ENCODE measurements around the gene JAZF1. TPM values are rescaled to one million over a fixed set of nuclear protein-coding genes. Genes with fewer than 3 reads are reported as not detected.

JAZF1 gene
- total and polyA plus RNA-seq, 9 of the 15 experiments (the other 6 are each of a cell fraction or from before 2014, with no cell fraction given): 0.04 to 0.64 (median 0.11) TPM; not detected in 3

GRCh38 chr7:28165261-28165660, 15.3 kb downstream of the JAZF1 start:
- in situ Hi-C loops (cut with MboI): no loop called here
- no peak for FAIRE-seq
- H3K4me2 ChIP-seq (ENCODE audit: insufficient read depth, low read length): no peak overlapping the region
- H3K9ac ChIP-seq (ENCODE audit: insufficient read depth in 1 of 2, low read depth in 2 of 2, low read length in 2 of 2): no peak overlapping the region
- BruUV-seq (replicated peaks): no TSS peak
- H2AFZ ChIP-seq (ENCODE audit: low read depth, low read length): no peak overlapping the region
- H3K9me3 ChIP-seq (replicated peaks; ENCODE audit: control insufficient read depth, insufficient read depth, low read depth, low read length): no peaks in the 10 kb centered on the region
- ChIA-PET POLR2A (no interaction called here), CTCF (ENCODE audit: low intra/inter-chr PET ratio) (no interaction called here)
- no peaks in the 10 kb centered on the region for H3K79me2 ChIP-seq (ENCODE audit: control insufficient read depth, insufficient read depth, low read length)
- ATAC-seq: no peak
- TF ChIP-seq ZFP1 (CRISPR knock-in tag; IDR thresholded peaks at IDR 0.05): no peak
- TF ChIP-seq KLF10 (CRISPR knock-in tag; IDR thresholded peaks at IDR 0.05): no peak
- no peak for TF ChIP-seq RAD21 (CRISPR knock-in tag; conservative IDR thresholded peaks at IDR 0.05 in 1 of 2, IDR thresholded peaks at IDR 0.05 in 1 of 2)
- TF ChIP-seq SRSF9 (IDR thresholded peaks at IDR 0.05; ENCODE audit: borderline replicate concordance, low read depth, low read length): no peak
- TF ChIP-seq RB1 (IDR thresholded peaks at IDR 0.05; ENCODE audit: low read depth): no peak
- no peak for TF ChIP-seq NFXL1 (CRISPR knock-in tag; IDR thresholded peaks at IDR 0.05)
- no peak for TF ChIP-seq HMG20B (CRISPR knock-in tag; IDR thresholded peaks at IDR 0.05)
- TF ChIP-seq PATZ1 (CRISPR knock-in tag; IDR thresholded peaks at IDR 0.05; ENCODE audit: borderline replicate concordance): no peak
- no peak for TF ChIP-seq SMAD1 (IDR thresholded peaks at IDR 0.05; ENCODE audit: low read depth, low read length, partially characterized antibody)
- TF ChIP-seq ZNF444 (CRISPR knock-in tag; IDR thresholded peaks at IDR 0.05): no peak
- no peak for TF ChIP-seq IRF2 (CRISPR knock-in tag; IDR thresholded peaks at IDR 0.05)
- TF ChIP-seq CHD4 (IDR thresholded peaks at IDR 0.05; ENCODE audit: insufficient read depth, insufficient replicate concordance, low read depth, low read length, poor library complexity, severe bottlenecking): no peak
- no peaks in the 10 kb centered on the region for H3K9me1 ChIP-seq (ENCODE audit: control insufficient read depth, insufficient read depth, low read length)
- H3K4me3 ChIP-seq: no peak overlapping the region
- H3K4me1 ChIP-seq (replicated peaks in 1 of 2; ENCODE audit: control insufficient read depth in 2 of 2, insufficient read depth in 2 of 2, low read length in 2 of 2): no peaks in the 10 kb centered on the region
- H4K20me1 ChIP-seq (replicated peaks; ENCODE audit: control insufficient read depth, insufficient read depth, low read length): no peaks in the 10 kb centered on the region
- peaks cover 7 to 8% of the 10 kb centered on the region in 2 experiments; a peak in 3 of 5 replicates for H3K27me3 ChIP-seq (ENCODE audit: control insufficient read depth in 2 of 2, insufficient read depth in 2 of 2, low read length in 2 of 2)
- no peaks in the 10 kb centered on the region for H3K36me3 ChIP-seq (ENCODE audit: control insufficient read depth, insufficient read depth, low read length)
- 0% methylated on average over 2 of the region's 2 CpGs for WGBS (ENCODE audit: insufficient coverage, low coverage, missing lambda C conversion rate)
- DNase-seq (ENCODE audit: extremely low read depth in 1 of 4, low spot score in 3 of 4): no peak
- intact Hi-C loops (cut with micrococcal nuclease): no loop called here
- H3K27ac ChIP-seq (ENCODE audit: extremely low read depth, low read depth, low read length): no peak overlapping the region

All from K562 (cell line).